GM18907 (cell line): Measurements from ENCODE around the gene RUNX2.
"Not testable (repeated sequence)": the region's sequence is repeated elsewhere in the genome, so short reads cannot be mapped to it uniquely, and the experiment has no call there.

ENCODE experiments used
- ATAC-seq: cut with Tn5 transposase; IDR thresholded peaks from one replicate; pipeline ENCODE4 v1.9.1; 2021; ENCODE audit warnings: mild to moderate bottlenecking, moderate library complexity; ENCODE audit not compliant: unreplicated experiment

The RUNX2 gene

DNA sequence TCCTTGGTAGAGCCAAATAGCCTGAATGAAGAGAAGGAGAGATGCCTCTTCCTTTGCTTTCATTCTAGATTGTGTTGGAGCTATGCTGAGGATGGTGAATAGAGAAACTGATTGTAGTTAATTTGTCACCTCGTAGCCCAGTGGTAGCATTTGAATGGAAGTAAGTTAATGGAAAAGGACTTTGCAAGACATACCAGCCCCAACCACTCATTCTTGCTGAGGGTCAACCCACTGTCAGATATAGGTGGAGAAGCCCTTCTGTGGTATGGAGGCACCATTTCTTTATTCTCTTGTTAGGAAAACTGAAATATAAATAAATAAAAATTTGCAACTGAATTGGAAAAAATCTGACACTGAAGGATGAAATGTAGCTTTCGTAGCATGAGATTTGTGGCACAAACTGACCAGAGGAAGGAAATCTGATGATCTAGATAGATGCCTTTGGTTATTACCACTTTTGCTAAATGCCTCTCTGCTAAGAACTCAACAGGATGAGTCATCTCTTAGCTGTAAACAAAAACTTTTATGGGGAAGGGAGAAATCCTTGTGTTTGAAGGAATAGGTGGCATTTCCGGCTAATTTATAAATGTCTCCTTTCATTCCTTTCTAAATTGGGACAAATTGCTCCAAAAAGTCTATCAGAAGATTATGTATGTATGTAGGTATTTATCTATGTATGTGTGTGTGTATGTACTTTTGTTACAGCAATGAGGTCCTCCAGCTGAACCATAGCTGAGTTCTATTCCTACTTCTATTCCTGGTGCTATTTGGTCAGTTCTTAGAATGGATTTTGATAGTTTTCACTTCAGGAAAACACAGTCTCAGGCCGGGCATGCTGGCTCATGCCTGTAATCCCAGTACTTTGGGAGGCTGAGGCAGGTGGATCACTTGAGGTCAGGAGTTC is 126.1 kb downstream of the RUNX2 start:
- no peak for ATAC-seq

GRCh38 chr6:45455408-45455807 is 127.3 kb downstream of the RUNX2 start:
- ATAC-seq, result no peak

GRCh38 chr6:45457141-45457540 is 129.0 kb downstream of the RUNX2 start:
- ATAC-seq, result no peak

- no peak for ATAC-seq
These were observed 130.5 kb downstream of the RUNX2 start for GRCh38 chr6:45458672-45459071.

GRCh38 chr6:45460166-45460565 is 132.0 kb downstream of the RUNX2 start:
- no peak for ATAC-seq

DNA sequence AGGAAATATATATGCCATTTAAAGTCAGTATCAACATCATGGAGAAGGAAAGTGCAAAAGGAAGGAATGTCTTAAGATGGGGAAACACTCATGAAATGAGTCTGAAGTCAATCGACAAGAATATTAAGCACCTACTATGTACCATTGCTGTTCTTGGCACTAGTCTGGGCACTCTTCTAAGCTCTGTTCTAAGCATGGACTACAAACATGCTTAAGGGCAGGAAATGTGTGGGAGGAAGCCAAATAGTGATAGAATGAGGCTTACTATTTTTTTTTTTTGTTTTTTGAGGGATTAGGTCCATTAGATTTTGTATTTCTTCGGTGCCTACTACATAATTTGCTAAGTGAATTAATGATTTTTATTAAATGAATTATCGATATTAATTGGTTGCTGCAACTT is 133.4 kb downstream of the RUNX2 start:
- no peak for ATAC-seq

- no peak for ATAC-seq
These were observed 134.3 kb downstream of the RUNX2 start for GRCh38 chr6:45462190-45463134.

GRCh38 chr6:45464685-45465084 is 136.6 kb downstream of the RUNX2 start:
- no peak for ATAC-seq

- no peak for ATAC-seq
These were observed 138.6 kb downstream of the RUNX2 start for GRCh38 chr6:45466686-45467085.

DNA sequence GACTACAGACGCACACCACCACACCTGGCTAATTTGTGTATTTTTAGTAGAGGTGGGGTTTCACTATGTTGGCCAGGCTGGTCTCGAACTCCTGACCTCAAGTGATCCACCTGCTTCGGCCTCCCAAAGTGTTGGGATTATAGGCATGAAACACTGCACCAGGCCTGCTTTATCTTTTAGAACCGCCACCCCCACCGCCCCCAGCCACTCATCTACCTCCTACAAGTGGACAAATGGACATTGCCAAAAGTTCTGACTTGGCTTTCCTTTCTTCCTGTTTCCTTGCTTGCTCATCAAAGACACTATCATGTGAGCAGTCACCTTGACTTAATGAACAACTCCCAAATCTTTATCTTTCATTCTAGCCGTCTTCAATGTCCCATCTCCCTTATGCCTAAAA is 139.3 kb downstream of the RUNX2 start:
- not testable (repeated sequence) for ATAC-seq

DNA sequence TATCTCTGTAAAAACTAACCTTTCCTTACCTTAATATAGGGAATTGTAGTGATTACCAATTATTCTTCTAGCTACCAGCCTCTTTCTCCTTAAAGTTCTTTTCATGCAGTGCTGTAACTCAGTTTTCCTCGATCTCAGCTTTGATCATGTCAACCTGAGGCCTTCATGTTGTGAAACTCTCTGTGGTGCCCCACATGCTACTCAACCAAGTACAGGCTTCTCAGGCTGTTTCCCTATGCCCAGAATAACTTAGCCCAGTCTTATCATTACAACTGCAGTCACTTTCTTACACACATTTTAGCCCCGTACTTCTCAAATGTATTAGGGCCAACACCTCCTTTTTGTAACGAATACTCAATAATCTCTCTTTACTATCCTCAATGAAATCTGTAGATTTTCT is 139.7 kb downstream of the RUNX2 start:
- no peak for ATAC-seq

DNA sequence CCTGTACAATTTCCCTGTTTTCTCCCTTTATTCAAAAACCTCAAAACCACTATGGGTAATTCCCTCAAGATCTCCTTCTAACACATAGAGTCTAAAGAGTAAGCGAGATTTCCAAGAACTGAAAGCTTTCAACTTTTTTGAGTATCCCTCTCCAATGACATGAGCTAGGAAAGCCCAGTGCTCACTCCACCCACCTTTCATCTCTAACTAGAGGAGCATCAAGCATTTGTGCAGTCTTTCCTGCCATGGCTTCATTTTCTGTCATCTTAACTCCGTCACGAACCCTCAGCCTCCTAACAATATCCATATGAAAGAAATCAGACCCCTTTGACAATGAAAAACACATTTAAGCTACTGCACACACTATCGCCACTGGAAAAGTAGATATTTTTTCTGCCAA is 141.5 kb downstream of the RUNX2 start:
- no peak for ATAC-seq

- no peak for ATAC-seq
These were observed 142.1 kb downstream of the RUNX2 start for GRCh38 chr6:45470131-45470738.

DNA sequence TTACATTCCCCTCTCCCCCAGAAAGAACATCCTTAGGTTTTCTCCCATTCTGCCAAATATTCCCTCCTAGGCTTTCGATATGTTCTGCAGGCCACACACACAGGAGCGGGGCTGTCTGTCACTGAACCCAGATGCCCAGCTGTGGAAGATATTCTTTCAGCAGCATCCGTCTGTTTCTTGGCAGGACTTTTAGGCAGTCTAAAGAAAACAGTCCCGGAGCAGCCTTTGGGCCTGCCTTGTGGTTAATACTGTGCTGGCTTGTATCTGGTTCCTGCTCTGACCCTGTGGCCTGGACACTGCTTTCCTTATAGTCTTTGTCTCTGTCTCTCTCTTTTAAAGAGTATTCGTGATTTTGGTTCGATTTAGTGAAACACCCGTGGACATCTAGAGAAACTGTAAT is 144.3 kb downstream of the RUNX2 start:
- ATAC-seq, result no peak

DNA sequence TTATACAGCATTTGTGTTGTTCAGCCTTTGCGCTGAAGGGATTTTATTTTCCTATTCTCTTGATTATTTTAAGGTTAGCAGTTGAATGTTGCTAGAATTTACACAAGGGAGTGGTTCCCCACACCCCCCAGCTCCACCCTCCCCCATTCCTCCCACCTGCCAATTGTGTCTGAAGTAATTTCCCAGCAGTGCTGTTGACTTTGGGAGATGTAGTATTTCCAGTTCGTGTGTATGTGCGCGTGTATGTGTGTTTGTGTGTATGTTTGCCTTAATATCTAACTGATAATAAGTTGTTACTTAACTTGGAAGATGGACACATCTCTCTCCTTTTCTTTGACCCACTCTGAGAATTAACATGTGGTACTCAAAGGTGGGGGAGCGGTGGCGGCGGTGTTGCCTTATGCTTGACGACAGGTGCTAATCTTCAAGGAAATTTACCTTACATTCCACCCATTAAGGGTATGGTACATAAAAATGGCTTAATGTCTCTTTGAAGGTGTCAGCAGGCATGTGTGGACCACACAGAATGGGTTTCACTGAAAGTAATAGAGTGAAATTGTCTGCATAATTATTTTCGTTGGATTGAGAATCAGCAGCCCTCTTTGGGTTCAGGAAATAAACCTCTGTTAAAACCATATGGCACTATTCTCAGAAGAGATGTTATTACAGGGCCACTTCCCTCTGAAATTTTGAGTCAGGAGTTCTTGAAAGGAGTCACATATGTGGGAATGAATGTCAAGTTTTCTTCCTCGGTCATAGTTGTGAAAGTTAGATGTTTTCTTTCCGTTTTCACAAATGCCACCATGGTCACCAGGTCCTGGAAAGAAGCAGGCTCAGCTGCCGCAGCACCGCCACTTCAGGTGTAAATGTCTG is 145.2 kb downstream of the RUNX2 start:
- ATAC-seq, result no peak

DNA sequence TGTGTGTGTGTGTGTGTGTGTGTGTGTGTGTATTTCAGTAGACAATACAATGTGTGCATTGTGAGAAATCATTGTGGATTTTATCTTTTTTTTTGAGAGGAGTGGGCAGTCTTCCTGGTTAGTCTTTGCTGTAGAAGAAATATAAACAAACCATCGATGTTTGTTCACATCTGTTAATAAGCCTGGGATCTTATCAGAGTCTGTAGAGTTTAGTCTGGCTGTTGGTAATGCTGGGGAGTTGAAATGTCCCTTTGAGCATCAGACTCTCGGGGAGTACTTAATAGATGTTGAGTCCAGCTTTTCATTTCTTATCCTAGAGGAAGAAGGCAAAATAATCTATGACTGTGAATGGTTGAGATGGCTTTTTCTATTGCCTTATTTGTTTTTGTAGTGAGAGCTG is 146.2 kb downstream of the RUNX2 start:
- no peak for ATAC-seq

DNA sequence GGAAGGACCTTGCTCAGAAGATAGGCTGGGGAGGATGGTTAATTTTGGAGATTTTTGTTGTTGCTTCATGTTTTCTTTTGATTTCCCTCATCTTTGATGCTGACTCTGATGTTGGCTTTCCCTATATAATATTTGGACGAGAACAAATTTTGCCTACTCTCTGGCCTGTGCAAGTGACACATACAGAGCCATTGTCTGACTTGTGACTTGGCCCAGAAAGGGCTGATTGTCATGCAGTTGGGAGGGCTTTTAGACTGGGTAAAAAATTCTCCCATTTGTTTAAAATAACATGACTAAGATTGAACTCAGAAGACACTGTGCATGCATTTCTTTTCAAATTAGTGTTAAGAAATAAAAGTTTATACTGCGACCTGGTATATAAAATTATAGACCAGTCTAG is 148.2 kb downstream of the RUNX2 start:
- ATAC-seq, result no peak

GRCh38 chr6:45477278-45477677 is 149.1 kb downstream of the RUNX2 start:
- no peak for ATAC-seq

- no peak for ATAC-seq
These were observed 149.7 kb downstream of the RUNX2 start for GRCh38 chr6:45477790-45478189.

- ATAC-seq, result no peak
These were observed 150.1 kb downstream of the RUNX2 start for GRCh38 chr6:45478240-45478639.
